ENCODE data around the gene RGS4. TPM values are rescaled to one million over a fixed set of nuclear protein-coding genes. Genes with fewer than 3 reads are reported as not detected.
"Not testable (repeated sequence)": the region's sequence is repeated elsewhere in the genome, so short reads cannot be mapped to it uniquely, and the experiment has no call there.

Gene RGS4
- total RNA-seq, 1 donor from 2014 or later: not detected

DNA sequence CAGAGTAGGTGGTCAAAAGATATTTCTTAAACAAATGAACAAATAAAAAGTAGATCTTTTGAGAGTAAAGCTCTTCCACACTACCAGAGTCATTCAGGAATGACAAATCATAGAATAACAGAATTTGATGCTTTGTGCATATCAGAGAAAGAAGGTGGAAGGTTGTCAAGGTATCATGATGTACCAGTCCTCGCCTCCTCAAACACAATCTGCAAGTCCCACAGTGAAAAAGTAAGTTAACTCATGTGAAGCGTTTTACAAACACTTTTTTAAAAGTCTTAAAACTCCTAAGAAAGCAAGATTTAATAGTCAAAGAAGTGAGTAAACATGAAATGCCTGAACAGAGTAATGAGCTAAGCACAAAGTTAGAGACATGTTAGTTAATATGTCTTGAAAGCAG, 2.5 kb upstream of the RGS4 start:
- intact Hi-C loops (cut with micrococcal nuclease): no loop called here

DNA sequence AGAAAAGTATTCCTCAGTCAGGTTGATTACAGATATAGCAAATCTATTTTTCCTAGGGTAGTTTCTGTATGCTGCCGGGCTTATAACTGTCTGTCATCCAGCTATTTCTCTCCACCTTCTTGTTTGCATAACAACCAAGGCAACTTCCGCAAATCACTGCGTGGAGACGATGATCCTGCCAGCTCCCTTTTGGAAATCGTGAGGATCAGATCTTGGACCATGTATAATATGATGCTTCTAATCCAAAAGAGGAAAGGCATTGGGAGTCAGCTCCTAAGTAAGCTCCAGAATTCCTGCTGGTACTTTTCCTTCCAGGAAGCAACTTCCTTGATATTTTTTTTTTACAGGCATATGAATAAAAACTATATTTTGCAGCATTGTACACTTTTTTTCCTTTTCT, 445 bp upstream of the RGS4 start:
- intact Hi-C loops (cut with micrococcal nuclease): no loop called here

DNA sequence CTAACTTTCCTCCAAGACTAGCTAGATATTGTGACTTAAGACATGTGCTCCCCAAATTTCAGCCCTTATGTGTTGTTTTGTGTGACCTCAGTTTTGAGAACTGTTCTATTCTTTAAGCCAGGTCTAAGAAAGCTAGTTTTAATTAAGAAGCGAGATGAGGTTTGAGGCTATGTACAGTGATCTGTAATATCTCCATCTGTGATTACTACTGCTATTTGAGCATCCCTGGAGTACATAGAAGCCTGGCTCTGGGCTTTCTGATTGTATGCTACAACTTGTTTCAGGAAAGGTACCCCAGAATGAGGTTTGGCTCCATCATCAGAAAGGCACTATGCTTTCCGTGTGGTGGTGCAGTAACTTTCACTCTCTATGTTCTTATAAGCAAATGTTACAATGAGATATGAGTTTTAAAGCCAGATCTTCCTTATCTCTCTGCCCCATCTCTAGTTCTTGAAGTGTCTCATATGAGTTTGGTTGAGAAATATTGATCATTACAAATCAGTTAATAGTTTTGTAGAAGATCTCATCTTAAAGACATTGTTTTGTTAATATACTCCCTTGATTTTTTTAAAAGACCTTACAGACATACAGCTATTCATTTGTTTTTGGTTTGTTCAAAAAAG, 605 bp downstream of the RGS4 start:
- intact Hi-C loops (cut with micrococcal nuclease): loop anchor here (10.0 kb wide), 1 partner anchor 105 kb away; no protein-coding TSS in a partner anchor

DNA sequence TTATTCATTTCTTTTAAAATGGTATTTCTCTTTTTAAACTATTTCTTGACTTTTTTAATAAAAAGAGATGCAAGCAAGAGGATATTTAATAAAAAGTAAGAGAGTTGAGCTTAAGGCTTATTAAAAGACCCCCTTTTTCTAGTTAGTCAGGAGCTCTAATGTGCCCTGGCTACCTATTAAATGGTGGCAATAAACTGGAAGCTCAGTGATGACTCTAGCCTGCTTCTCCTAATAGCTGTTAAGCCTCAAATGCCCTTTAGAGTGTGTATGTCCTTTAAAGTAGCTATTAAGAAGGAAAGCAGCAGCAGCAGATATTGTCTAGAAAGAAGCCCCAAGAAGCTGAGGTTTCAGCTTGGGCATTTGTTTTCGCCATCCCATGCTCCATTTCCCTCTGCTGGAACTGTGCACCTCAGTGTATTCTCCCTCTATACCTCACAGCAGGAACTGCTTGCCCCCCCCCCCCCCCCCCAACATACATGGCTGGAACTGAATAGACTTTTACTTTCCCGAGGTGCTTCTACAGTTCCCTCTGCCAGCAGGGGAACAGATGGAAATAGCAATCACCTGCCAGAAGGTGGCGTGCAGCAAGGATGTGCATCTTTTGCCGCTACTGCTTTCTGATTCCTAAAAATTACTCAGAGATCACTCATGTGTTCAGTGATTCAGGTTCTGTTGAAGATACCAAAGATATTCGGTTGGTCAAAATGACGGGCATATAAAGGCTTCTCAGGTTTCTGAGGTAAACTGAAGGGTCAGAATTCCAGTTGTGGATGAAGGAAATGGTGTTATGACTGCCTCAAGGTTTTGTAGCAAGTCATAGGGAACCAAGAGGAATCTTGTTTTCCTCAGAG, 2.5 kb downstream of the RGS4 start:
- intact Hi-C loops (cut with micrococcal nuclease): loop anchor here (1.0 to 10.0 kb wide), 2 partner anchors 103 to 244 kb away; no protein-coding TSS in a partner anchor

DNA sequence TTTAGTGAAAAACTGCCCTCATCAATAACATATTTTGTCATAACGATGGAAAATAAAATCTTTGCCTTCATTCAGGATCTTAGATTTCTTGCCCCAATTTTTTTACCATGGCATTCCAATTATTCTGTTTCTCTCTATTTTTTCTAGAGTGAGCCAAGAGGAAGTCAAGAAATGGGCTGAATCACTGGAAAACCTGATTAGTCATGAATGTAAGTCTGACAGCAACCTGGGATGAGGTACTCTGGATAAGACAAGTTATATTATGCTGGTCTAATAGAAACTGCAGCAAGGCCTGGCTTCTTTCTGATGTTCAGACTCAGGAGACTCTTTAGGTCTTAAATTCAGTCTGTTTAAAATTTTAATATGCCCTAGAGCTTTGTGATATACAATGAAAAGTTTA, 3.5 kb downstream of the RGS4 start:
- intact Hi-C loops (cut with micrococcal nuclease): loop anchor here (1.0 to 10.0 kb wide), 2 partner anchors 102 to 243 kb away; no protein-coding TSS in a partner anchor

DNA sequence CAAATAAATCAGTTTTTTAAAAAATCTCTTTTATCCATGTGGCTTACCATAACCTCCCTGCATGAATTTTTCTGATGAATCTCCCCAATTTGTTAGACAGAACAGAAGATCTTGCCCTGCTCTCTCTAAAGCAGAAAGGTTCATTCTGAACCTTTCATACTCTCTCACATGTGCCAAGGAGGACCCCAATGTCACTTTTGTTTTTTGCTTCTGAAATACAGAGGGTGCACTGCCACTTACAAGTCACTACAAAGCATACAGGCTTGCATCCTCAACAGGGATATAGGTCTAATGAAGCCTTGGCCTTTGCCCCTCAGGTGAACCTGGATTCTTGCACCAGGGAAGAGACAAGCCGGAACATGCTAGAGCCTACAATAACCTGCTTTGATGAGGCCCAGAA, 4.8 kb downstream of the RGS4 start:
- intact Hi-C loops (cut with micrococcal nuclease): loop anchor here (10.0 kb wide), 1 partner anchor 101 kb away; no protein-coding TSS in a partner anchor

DNA sequence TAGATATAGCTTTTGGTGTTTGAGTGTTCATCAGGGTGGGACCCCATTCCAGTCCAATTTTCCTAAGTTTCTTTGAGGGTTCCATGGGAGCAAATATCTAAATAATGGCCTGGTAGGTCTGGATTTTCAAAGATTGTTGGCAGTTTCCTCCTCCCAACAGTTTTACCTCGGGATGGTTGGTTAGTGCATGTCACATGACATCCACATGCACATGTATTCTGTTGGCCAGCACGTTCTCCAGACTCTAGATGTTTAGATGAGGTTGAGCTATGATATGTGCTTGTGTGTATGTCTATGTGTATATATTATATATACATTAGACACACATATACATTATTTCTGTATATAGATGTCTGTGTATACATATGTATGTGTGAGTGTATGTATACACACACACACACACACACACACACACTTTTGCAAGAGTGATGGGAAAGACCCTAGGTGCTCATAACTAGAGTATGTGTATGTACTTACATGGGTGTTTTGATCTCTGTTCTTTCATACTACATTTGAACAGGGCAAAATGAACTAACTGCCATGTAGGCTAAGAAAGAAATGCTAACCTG, 5.6 kb downstream of the RGS4 start:
- intact Hi-C loops (cut with micrococcal nuclease): loop anchor here (10.0 kb wide), 1 partner anchor 100 kb away; no protein-coding TSS in a partner anchor

DNA sequence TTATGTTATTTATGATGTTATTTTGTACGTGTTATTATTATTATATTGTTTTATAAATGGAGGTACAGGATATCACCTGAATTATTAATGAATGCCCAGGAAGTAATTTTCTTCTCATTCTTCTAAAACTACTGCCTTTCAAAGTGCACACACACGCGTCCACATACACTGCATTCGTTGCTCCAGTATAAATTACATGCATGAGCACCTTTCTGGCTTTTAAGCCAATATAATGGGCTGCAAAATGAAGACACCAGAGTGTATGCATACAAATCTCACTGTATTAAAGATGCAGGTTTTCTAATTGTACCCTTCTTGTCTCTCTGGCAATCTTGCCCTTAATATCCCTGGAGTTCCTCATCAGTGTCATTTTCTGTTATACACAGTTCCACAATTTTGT, 6.9 kb downstream of the RGS4 start:
- intact Hi-C loops (cut with micrococcal nuclease): loop anchor here (10.0 kb wide), 1 partner anchor 99 kb away; no protein-coding TSS in a partner anchor

DNA sequence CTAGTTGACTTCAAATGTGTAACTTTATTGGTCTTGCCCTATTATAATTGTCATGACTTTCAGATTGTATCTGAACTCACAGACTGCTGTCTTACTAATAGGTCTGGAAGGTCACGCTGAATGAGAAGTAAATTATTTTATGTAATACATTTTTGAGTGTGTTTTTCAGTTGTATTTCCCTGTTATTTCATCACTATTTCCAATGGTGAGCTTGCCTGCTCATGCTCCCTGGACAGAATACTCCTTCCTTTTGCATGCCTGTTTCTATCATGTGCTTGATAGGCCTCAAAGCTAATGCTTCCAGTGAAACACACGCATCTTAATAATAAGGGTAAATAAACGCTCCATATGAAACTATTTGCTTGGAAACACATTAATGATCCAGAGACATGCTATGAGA, 7.3 kb downstream of the RGS4 start:
- intact Hi-C loops (cut with micrococcal nuclease): loop anchor here (10.0 kb wide), 1 partner anchor 98 kb away; no protein-coding TSS in a partner anchor

DNA sequence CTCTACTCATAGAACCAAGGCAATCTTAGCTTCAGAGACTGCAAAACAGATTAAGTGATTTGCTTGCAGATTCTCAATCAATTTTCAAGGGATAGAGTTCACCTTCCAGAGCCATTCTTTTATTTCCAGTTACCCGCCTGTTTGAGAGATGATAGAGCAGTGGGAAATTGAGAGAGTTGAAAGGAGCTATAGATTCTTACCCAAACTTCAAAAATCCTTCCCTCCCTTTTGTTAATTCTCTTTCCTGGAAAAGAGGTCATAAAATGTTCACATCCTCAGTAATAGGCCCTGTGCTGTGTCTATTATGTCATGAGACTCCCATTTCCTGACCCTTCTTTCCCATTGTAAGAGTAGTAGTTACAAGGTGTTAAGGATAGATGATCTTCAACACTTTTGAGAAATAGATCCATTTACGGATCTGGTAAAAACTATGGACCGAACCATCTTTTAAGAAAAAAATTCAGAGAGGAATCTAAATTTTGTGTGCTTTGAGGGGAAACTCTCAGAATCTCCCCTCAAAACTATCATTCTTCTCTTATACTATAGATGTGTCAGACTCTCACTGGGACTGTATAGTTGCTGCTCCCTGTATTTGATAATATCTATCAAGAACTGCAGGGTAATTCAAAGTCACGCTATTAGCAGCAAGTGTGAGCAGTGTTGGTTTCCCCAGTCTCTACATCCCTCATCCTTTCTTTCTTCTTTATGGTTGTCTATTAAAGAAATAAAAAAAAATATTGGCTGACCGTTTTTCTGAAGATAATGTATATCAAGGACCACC, 8.0 kb downstream of the RGS4 start:
- intact Hi-C loops (cut with micrococcal nuclease): loop anchor here (10.0 kb wide), 1 partner anchor 98 kb away; no protein-coding TSS in a partner anchor

DNA sequence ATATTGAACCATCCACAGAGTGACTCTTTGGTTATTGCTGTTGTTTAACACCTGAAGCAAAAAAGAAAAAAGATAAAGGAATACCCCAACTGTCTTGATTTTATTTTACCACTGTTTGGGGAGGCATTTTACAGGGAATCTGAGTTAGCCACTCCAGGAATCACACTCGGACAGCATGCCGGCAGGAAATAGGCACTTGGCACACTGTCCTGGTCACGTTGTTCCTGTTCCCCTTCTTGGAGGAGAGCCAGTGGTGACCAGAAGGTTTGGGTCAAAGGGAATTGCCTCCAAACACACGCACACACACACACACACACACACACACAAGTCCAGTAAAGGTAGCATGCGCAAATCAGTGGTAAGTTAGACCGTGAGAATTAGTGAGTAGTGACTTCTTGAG, 13.8 kb downstream of the RGS4 start:
- intact Hi-C loops (cut with micrococcal nuclease): no loop called here

DNA sequence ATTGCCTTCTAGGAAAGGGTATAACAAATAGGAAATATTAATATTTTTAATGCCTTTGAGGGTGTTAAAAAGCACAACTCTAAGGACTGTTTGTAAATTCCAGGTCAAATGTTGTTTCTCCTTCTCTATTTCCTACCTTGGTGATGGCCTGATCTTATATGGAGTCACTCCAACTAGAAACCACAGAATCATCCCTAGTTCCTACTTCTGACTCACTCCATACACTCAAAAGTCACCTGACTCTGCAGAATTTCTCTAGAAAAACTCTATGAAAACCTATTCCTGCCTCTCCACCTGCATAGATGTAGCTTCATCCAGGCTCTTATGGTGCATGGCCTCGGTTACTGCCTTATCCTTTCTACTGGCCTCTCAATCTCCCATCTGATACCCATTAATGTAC, 14.5 kb downstream of the RGS4 start:
- intact Hi-C loops (cut with micrococcal nuclease): no loop called here

DNA sequence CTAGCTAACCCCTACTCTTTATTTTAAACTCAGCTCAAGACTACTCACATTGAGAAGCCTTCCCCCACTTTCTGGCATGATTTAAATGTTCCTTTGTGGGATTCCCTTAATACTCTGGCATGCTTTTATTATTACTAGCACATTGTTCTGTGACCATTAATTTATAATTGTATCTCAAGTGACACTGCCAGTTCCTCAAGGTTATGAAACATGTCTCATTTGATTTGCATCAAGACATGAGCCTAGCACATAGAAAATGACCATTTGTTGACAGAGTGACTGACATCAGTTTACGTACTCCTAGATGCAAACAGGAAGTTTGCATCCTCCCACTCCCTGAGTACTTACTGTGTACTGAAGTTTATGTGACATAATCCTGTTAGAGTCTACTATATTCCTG, 15.2 kb downstream of the RGS4 start:
- intact Hi-C loops (cut with micrococcal nuclease): no loop called here

DNA sequence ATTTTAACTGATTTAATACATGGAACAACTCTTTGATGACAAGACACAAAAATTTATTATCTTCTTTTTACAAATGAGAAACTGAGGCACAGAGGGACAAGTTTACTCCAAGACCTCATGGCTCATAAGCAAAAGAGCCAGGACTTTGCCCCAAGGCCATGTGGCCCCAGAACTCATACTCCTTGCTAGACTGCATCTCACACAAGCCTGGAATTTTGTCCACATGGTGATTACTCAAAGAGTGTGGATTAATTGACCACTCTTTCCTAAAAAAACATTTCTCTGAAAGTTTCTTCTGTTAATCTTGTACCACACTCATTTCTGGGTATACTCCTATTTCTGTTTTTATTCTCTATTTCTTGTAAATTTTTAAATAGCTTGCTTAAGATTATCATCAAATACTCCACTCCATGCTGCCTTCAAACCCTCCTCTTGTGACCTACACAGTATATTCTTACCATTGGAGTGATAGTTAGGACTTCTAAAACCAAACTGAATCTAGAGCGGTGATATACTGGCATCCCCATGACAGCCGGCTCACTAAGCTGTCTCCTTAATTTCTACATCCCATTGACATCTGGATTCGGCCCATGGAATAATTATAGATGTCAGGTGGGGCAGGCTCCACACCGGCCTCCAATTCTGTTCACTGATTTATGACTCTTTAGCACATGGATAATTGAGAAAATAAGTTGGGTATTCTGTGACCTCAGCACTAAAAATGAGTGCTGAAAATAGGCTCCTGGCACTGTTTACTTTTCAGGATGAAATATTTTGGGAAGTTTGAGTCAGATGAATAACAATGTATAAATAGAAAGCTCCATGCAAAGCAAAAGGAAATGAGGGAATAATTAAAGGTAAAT, 16.1 kb downstream of the RGS4 start:
- intact Hi-C loops (cut with micrococcal nuclease): no loop called here

DNA sequence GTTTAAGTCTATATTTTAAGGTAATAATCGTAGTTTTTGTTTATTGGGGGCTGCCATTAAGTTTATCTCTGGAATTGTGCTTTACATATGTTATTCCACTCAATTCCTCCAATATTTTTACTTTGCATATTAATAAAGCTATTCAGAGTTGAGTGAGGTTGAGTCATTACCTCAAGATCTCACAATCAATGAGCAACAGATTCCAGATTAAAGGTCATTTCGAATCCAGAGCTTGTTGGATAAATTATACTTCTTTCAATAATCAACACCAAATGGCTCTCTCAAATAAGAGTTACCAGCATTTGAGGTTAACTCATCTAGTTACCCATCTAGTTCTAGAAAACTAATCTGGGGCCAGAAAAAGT, 16.7 kb downstream of the RGS4 start:
- intact Hi-C loops (cut with micrococcal nuclease): no loop called here

DNA sequence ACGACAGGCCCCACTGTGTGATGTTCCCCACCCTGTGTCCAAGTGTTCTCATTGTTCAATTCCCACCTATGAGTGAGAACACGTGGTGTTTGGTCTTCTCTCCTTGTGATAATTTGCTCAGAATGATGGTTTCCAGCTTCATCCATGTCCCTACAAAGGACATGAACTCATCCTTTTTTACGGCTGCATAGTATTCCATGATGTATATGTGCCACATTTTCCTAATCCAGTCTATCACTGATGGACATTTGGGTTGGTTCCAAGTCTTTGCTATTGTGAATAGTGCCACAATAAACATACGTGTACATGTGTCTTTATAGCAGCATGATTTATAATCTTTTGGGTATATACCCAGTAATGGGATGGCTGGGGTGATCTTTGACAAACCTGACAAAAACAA, 20.0 kb downstream of the RGS4 start:
- intact Hi-C loops (cut with micrococcal nuclease): not testable (repeated sequence)

DNA sequence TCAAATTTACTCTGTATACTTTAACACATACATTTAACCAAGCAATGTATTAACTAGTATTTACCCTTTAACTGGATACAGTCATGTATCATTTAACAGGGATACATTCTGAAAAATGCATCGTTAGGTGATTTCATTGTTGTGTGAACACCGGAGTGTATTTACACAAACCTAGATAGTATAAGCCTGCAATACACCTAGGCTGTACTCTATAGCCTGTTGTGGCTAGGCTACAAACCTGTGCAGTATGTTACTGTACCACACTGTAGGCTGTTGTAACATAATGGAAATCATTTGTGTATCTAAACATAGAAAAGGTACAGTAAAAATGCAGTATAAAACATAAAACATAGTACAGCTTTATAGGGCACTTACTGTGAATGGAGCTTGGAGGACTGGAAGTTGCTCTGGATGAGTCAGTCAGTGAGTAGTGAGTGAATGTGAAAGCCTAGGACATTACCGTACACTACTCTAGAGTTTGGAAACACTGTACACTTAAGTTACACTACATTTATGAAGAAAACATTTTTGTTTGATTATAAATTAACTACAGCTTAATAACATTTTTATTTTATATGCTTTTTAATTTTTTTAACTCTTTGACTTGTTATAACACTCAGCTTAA, 21.3 kb downstream of the RGS4 start:
- intact Hi-C loops (cut with micrococcal nuclease): no loop called here

DNA sequence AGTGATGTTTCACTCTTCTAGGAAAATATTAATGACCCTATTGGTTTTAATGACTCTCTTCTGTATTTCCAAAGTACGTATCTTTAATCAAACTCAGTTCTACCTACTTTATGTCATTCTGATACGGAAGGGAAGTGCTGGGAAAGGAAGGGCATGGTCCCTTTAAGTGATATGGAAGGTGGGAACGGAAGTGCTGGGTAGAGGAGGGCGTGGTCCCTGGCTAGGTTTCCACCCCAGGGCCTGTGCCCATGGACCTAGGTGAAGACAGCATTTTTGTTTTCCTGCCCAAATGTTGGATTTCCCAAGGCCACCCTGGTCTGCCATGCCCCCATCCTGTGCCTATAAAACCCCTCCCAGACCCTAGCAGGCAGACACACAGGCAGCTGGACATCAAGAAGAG, 24.0 kb downstream of the RGS4 start:
- intact Hi-C loops (cut with micrococcal nuclease): no loop called here

DNA sequence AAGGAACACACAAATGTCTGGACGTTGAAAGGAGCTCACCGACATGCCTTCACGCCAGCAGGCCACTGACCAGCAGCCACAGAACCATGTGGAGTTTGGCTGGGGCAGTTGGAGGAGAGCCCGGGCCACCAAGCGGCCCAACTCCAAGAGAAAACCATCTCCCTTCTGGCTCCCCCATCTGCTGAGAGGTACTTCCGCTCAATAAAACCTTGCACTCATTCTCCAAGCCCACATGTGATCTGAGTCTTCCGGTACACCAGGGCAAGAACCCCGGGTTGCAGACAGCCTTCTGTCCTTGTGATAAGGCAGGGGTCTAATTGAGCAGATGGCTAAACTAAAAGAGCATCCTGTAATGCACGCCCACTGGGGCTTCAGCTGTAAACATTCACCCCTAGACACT, 24.4 kb downstream of the RGS4 start:
- intact Hi-C loops (cut with micrococcal nuclease): no loop called here

DNA sequence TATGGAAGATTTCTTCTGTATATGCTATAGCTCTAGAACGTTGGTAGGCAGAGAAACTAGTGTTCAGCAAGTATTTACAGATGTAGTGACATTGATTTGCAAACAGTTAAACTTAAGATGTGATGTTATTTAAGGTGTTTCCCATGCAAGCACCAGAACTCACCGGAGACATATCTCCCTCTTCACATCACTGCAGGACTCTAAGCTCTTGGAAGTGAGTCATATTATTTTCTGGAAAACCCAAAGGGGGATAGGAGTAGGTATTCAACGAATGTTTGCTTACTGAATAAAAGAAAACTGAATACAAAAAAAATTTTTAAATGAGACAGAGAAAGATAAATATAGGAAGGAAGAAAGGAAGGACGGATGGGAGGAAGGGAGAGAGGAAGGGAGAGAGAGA, 25.0 kb downstream of the RGS4 start:
- intact Hi-C loops (cut with micrococcal nuclease): no loop called here
